Measurements from ENCODE around the gene DAD1. TPM values are rescaled to one million over a fixed set of nuclear protein-coding genes. Genes with fewer than 3 reads are reported as not detected.
"Not testable (repeated sequence)": the region's sequence is repeated elsewhere in the genome, so short reads cannot be mapped to it uniquely, and the experiment has no call there.

The DAD1 gene
- total and polyA plus RNA-seq, 2 experiments from 2014 or later: 327 to 463 TPM

GRCh38 chr14:22554498-22555383, 34.3 kb downstream of the DAD1 start:
- peaks cover 21% of the 10 kb centered on the region for H3K4me1 ChIP-seq (ENCODE audit: insufficient read depth)
- H3K4me3 ChIP-seq: no peak overlapping the region
- H3K27ac ChIP-seq: no peak overlapping the region
- H3K79me2 ChIP-seq: no peaks in the 10 kb centered on the region
- H4K20me1 ChIP-seq (ENCODE audit: insufficient read depth, poor library complexity, severe bottlenecking): no peaks in the 10 kb centered on the region
- H2AFZ ChIP-seq: no peak overlapping the region
- H3K9me2 ChIP-seq (replicated peaks; ENCODE audit: insufficient read depth): no peaks in the 10 kb centered on the region
- TF ChIP-seq EZH2 (IDR thresholded peaks at IDR 0.05; ENCODE audit: borderline replicate concordance) (no peak), EZH2phosphoT487 (IDR thresholded peaks at IDR 0.05; ENCODE audit: low read depth, severe bottlenecking, unreplicated experiment) (no peak), CTCF (IDR thresholded peaks at IDR 0.05; ENCODE audit: poor library complexity) (no peak)
- H3K27me3 ChIP-seq: no peaks in the 10 kb centered on the region
- H3K36me3 ChIP-seq (replicated peaks; ENCODE audit: insufficient read depth, low read depth): no peaks in the 10 kb centered on the region
- WGBS (ENCODE audit: low lambda C conversion rate, missing lambda C conversion rate): 93% methylated on average over 15 of the region's 15 CpGs
- H3K9me3 ChIP-seq (ENCODE audit: low read depth): no peaks in the 10 kb centered on the region
- H3K4me2 ChIP-seq: no peak overlapping the region
- no peak for DNase-seq (ENCODE audit: low spot score)

GRCh38 chr14:22553861-22554497, 35.0 kb downstream of the DAD1 start:
- not testable (repeated sequence) for H3K36me3 ChIP-seq (replicated peaks; ENCODE audit: insufficient read depth, low read depth); H3K27me3 ChIP-seq; H3K9me3 ChIP-seq (ENCODE audit: low read depth); H4K20me1 ChIP-seq (ENCODE audit: insufficient read depth, poor library complexity, severe bottlenecking); H3K4me2 ChIP-seq; H3K9me2 ChIP-seq (replicated peaks; ENCODE audit: insufficient read depth); H3K4me3 ChIP-seq; DNase-seq (ENCODE audit: low spot score); H3K79me2 ChIP-seq; H3K27ac ChIP-seq; H2AFZ ChIP-seq
- peaks cover 23% of the 10 kb centered on the region for H3K4me1 ChIP-seq (ENCODE audit: insufficient read depth)
- WGBS (ENCODE audit: low lambda C conversion rate, missing lambda C conversion rate): 94% methylated on average over 4 of the region's 14 CpGs

GRCh38 chr14:22553445-22553844, 35.6 kb downstream of the DAD1 start:
- TF ChIP-seq CTCF (IDR thresholded peaks at IDR 0.05; ENCODE audit: poor library complexity): no peak
- TF ChIP-seq EZH2 (IDR thresholded peaks at IDR 0.05; ENCODE audit: borderline replicate concordance): no peak
- no peak for TF ChIP-seq EZH2phosphoT487 (IDR thresholded peaks at IDR 0.05; ENCODE audit: low read depth, severe bottlenecking, unreplicated experiment)
- H3K9me2 ChIP-seq (replicated peaks; ENCODE audit: insufficient read depth): no peaks in the 10 kb centered on the region
- H3K36me3 ChIP-seq (replicated peaks; ENCODE audit: insufficient read depth, low read depth): no peaks in the 10 kb centered on the region
- no peak overlapping the region for H3K27ac ChIP-seq
- WGBS (ENCODE audit: low lambda C conversion rate, missing lambda C conversion rate): 89% methylated on average over 5 of the region's 5 CpGs
- H3K4me1 ChIP-seq (ENCODE audit: insufficient read depth): peaks cover 23% of the 10 kb centered on the region
- no peak overlapping the region for H2AFZ ChIP-seq
- H3K27me3 ChIP-seq: no peaks in the 10 kb centered on the region
- no peaks in the 10 kb centered on the region for H3K79me2 ChIP-seq
- H3K4me2 ChIP-seq: no peak overlapping the region
- DNase-seq (ENCODE audit: low spot score): no peak
- H4K20me1 ChIP-seq (ENCODE audit: insufficient read depth, poor library complexity, severe bottlenecking): no peaks in the 10 kb centered on the region
- no peaks in the 10 kb centered on the region for H3K9me3 ChIP-seq (ENCODE audit: low read depth)
- no peak overlapping the region for H3K4me3 ChIP-seq

GRCh38 chr14:22552827-22553076, 36.3 kb downstream of the DAD1 start:
- Histone ChIP-seq H4K20me1 (ENCODE audit: insufficient read depth, poor library complexity, severe bottlenecking) (no peaks in the 10 kb centered on the region), H3K36me3 (replicated peaks; ENCODE audit: insufficient read depth, low read depth) (no peaks in the 10 kb centered on the region), H3K4me3 (no peak overlapping the region), H3K9me3 (ENCODE audit: low read depth) (no peaks in the 10 kb centered on the region), H3K4me2 (no peak overlapping the region), H2AFZ (no peak overlapping the region), H3K9me2 (replicated peaks; ENCODE audit: insufficient read depth) (no peaks in the 10 kb centered on the region), H3K27me3 (no peaks in the 10 kb centered on the region), H3K4me1 (ENCODE audit: insufficient read depth) (peaks cover 24% of the 10 kb centered on the region), H3K79me2 (no peaks in the 10 kb centered on the region), H3K27ac (no peak overlapping the region)
- no peak for TF ChIP-seq EZH2 (IDR thresholded peaks at IDR 0.05; ENCODE audit: borderline replicate concordance)
- 98% methylated on average over 2 of the region's 2 CpGs for WGBS (ENCODE audit: low lambda C conversion rate, missing lambda C conversion rate)
- no peak for DNase-seq (ENCODE audit: low spot score)
